Measurements from ENCODE around the gene SYCP2L.

SYCP2L gene

DNA sequence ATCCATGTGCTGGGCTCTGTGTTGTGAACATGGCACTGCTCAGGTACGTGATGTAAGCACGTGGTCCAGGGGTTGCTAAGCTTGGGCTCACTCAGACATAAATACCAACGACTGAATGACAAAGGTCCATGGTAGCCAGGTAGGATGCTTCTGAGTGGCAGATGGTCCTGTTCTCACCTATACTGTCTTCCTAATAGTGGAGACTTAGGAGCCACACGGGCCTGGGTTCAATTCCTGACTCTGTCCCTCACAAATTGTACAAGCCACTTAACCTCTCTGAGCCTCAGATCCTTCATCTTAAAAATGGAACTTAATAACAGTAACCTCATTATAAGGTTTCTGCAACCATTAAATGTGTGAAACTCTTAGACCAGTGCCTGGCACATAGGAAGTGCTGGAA, 11.8 kb upstream of the SYCP2L start (continued):
- TF ChIP-seq ZBTB7A (tag by site-specific recombination; IDR thresholded peaks at IDR 0.05; ENCODE audit: low read depth) = no peak
- TF ChIP-seq, protein P1, sequence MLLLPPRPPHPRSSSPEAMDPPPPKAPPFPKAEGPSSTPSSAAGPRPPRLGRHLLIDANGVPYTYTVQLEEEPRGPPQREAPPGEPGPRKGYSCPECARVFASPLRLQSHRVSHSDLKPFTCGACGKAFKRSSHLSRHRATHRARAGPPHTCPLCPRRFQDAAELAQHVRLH (tag by site-specific recombination; IDR thresholded peaks at IDR 0.05) = no peak
- TF ChIP-seq, protein P2, sequence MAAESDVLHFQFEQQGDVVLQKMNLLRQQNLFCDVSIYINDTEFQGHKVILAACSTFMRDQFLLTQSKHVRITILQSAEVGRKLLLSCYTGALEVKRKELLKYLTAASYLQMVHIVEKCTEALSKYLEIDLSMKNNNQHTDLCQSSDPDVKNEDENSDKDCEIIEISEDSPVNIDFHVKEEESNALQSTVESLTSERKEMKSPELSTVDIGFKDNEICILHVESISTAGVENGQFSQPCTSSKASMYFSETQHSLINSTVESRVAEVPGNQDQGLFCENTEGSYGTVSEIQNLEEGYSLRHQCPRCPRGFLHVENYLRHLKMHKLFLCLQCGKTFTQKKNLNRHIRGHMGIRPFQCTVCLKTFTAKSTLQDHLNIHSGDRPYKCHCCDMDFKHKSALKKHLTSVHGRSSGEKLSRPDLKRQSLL (tag by site-specific recombination; IDR thresholded peaks at IDR 0.05) = no peak
- TF ChIP-seq KLF1 (tag by site-specific recombination; IDR thresholded peaks at IDR 0.05) = no peak
- TF ChIP-seq, protein P3, sequence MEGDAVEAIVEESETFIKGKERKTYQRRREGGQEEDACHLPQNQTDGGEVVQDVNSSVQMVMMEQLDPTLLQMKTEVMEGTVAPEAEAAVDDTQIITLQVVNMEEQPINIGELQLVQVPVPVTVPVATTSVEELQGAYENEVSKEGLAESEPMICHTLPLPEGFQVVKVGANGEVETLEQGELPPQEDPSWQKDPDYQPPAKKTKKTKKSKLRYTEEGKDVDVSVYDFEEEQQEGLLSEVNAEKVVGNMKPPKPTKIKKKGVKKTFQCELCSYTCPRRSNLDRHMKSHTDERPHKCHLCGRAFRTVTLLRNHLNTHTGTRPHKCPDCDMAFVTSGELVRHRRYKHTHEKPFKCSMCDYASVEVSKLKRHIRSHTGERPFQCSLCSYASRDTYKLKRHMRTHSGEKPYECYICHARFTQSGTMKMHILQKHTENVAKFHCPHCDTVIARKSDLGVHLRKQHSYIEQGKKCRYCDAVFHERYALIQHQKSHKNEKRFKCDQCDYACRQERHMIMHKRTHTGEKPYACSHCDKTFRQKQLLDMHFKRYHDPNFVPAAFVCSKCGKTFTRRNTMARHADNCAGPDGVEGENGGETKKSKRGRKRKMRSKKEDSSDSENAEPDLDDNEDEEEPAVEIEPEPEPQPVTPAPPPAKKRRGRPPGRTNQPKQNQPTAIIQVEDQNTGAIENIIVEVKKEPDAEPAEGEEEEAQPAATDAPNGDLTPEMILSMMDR (tag by site-specific recombination; IDR thresholded peaks at IDR 0.05) = no peak
- TF ChIP-seq, protein P4, sequence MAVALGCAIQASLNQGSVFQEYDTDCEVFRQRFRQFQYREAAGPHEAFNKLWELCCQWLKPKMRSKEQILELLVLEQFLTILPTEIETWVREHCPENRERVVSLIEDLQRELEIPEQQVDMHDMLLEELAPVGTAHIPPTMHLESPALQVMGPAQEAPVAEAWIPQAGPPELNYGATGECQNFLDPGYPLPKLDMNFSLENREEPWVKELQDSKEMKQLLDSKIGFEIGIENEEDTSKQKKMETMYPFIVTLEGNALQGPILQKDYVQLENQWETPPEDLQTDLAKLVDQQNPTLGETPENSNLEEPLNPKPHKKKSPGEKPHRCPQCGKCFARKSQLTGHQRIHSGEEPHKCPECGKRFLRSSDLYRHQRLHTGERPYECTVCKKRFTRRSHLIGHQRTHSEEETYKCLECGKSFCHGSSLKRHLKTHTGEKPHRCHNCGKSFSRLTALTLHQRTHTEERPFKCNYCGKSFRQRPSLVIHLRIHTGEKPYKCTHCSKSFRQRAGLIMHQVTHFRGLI (tag by site-specific recombination; IDR thresholded peaks at IDR 0.05) = no peak
- TF ChIP-seq ZNF560 (tag by site-specific recombination; IDR thresholded peaks at IDR 0.05; ENCODE audit: borderline replicate concordance) = no peak
- TF ChIP-seq, protein P5, sequence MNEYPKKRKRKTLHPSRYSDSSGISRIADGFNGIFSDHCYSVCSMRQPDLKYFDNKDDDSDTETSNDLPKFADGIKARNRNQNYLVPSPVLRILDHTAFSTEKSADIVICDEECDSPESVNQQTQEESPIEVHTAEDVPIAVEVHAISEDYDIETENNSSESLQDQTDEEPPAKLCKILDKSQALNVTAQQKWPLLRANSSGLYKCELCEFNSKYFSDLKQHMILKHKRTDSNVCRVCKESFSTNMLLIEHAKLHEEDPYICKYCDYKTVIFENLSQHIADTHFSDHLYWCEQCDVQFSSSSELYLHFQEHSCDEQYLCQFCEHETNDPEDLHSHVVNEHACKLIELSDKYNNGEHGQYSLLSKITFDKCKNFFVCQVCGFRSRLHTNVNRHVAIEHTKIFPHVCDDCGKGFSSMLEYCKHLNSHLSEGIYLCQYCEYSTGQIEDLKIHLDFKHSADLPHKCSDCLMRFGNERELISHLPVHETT (tag by site-specific recombination; IDR thresholded peaks at IDR 0.05) = no peak
- no peak for TF ChIP-seq GLIS2 (tag by site-specific recombination; IDR thresholded peaks at IDR 0.05)
- no peak for TF ChIP-seq TCF7L2 (IDR thresholded peaks at IDR 0.05; ENCODE audit: borderline replicate concordance, low read depth, low read length)

DNA sequence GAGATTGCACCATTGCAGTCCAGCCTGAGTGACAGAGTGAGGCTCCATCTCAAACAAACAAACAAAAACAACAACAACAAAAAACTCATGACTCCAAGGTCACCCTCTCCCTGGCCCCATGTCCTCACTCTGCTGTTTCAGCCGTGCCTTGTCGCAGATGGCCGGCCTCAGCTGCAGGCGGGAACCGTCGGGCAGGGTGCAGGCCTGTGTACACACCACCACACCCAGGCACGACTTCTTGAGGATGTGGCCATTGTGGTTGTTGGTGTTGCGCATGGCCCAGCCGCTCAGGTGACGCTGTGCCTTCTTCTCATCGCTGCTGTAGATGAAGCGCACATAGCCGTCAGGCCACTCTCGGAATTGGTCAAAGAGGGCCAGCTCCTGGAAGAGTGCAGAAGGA, 9.8 kb upstream of the SYCP2L start:
- Histone ChIP-seq H3K4me1 (ENCODE audit: control insufficient read depth, insufficient read depth, low read length) (no peaks in the 10 kb centered on the region), H3K4me3 (ENCODE audit: low read depth, low read length) (no peak overlapping the region), H3K9me3 (ENCODE audit: control insufficient read depth, insufficient read depth, low read depth, low read length) (no peaks in the 10 kb centered on the region), H3K27ac (ENCODE audit: extremely low read depth, low read depth, low read length) (no peak overlapping the region), H3K36me3 (ENCODE audit: control insufficient read depth in 2 of 2, insufficient read depth in 1 of 2, low read length in 2 of 2) (no peaks in the 10 kb centered on the region)
- POLR2A ChIA-PET = interaction anchor here (1.8 kb wide), 1 partner anchor 10 kb away, joined by 6 read pairs; the partner anchor contains the start of gene SYCP2L
- CTCF ChIA-PET = interaction anchor here (1.3 kb wide), 1 partner anchor 9 kb away, joined by 4 read pairs; no protein-coding TSS in a partner anchor
- no peak for TF ChIP-seq ZNF202 (tag by site-specific recombination; IDR thresholded peaks at IDR 0.05; ENCODE audit: borderline replicate concordance)
- TF ChIP-seq ZNF501 (tag by site-specific recombination; IDR thresholded peaks at IDR 0.05) = no peak
- TF ChIP-seq, protein P6, sequence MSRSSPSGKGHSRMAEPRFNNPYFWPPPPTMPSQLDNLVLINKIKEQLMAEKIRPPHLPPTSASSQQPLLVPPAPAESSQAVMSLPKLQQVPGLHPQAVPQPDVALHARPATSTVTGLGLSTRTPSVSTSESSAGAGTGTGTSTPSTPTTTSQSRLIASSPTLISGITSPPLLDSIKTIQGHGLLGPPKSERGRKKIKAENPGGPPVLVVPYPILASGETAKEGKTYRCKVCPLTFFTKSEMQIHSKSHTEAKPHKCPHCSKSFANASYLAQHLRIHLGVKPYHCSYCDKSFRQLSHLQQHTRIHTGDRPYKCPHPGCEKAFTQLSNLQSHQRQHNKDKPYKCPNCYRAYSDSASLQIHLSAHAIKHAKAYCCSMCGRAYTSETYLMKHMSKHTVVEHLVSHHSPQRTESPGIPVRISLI (tag by site-specific recombination; IDR thresholded peaks at IDR 0.05) = no peak
- no peak for TF ChIP-seq ZNF169 (tag by site-specific recombination; IDR thresholded peaks at IDR 0.05)
- no peak for TF ChIP-seq ZNF426 (tag by site-specific recombination; IDR thresholded peaks at IDR 0.05)
- TF ChIP-seq ZNF354C (tag by site-specific recombination; IDR thresholded peaks at IDR 0.05; ENCODE audit: borderline replicate concordance, low read depth) = no peak
- TF ChIP-seq, protein P7, sequence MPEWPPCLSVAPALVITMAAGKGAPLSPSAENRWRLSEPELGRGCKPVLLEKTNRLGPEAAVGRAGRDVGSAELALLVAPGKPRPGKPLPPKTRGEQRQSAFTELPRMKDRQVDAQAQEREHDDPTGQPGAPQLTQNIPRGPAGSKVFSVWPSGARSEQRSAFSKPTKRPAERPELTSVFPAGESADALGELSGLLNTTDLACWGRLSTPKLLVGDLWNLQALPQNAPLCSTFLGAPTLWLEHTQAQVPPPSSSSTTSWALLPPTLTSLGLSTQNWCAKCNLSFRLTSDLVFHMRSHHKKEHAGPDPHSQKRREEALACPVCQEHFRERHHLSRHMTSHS (tag by site-specific recombination; IDR thresholded peaks at IDR 0.05) = no peak
- TF ChIP-seq MZF1 (tag by site-specific recombination; IDR thresholded peaks at IDR 0.05; ENCODE audit: borderline replicate concordance) = no peak
- no peak for TF ChIP-seq BCL11B (tag by site-specific recombination; IDR thresholded peaks at IDR 0.05; ENCODE audit: low read depth)
